Activated CD8-positive, alpha-beta memory T cell treated with anti-CD3 and anti-CD28 coated beads, Interleukin-2, amount 50 U/mL, for 48 hours (primary cell): Measurements from ENCODE around the gene SLC39A8.

Experiments used
- DNase-seq: peaks from one replicate; pipeline ENCODE4 v3.0.0-alpha.2; 2020

Gene SLC39A8

GRCh38 chr4:102222838-102223409 is 122.4 kb downstream of the SLC39A8 start:
- DNase-seq: no peak

- DNase-seq: no peak
Measured at GRCh38 chr4:102219129-102219528, 126.2 kb downstream of the SLC39A8 start.

- no peak for DNase-seq
Measured at GRCh38 chr4:102218656-102219055, 126.6 kb downstream of the SLC39A8 start.

GRCh38 chr4:102217775-102218355 is 127.4 kb downstream of the SLC39A8 start:
- no peak for DNase-seq

- no peak for DNase-seq
Measured at GRCh38 chr4:102217345-102217744, 127.9 kb downstream of the SLC39A8 start.

- DNase-seq: no peak
Measured at GRCh38 chr4:102216666-102217065, 128.6 kb downstream of the SLC39A8 start.

GRCh38 chr4:102213031-102213430 is 132.3 kb downstream of the SLC39A8 start:
- no peak for DNase-seq
